K562 (cell line): ENCODE results near the gene SPINK8. TPM values are rescaled to one million over a fixed set of nuclear protein-coding genes. Genes with fewer than 3 reads are reported as not detected.
"Not testable (repeated sequence)": the region's sequence is repeated elsewhere in the genome, so short reads cannot be mapped to it uniquely, and the experiment has no call there.

Experiments used
- ATAC-seq: fragments of 200-7000 bp; cut with Tn5 transposase; 3 replicates; pipeline ENCODE4 v1.9.1; 2020; ENCODE audit warnings: moderate library complexity
- Bru-seq: library from RNA; stranded (reverse); fragments of 400-500 nt; gene quantifications from one replicate; lab custom pipeline; 2021; lab: Mats Ljungman, UMichigan
- BruChase-seq, 2 experiments: library from RNA; stranded (reverse); fragments of 400-500 nt; gene quantifications; one replicate each; lab custom pipeline; 2021; lab: Mats Ljungman, UMichigan
- BruUV-seq: library from RNA; stranded (reverse); fragments of 400-500 nt; replicated peaks from 2 replicates; lab custom pipeline; 2021; lab: Mats Ljungman, UMichigan
- CTCF ChIA-PET: fragments of 300-600 bp; formaldehyde crosslinking; extraction: SDS; loops from one replicate; lab custom pipeline; 2021; ENCODE audit warnings: low intra/inter-chr PET ratio; lab: Yijun Ruan, JAX
- POLR2A ChIA-PET: fragments of 300-600, 350-650 bp; sonication (Branson Sonifier 250); formaldehyde crosslinking; extraction: SDS; loops from one replicate; lab custom pipeline; 2021; ENCODE audit warnings: antibody characterized with exemption, inconsistent platforms; lab: Yijun Ruan, JAX
- DNase-seq, 4 experiments: peaks; one replicate each; pipeline versions ENCODE4 v3.0.0 to v3.0.0-alpha.2; 2011 to 2018; ENCODE audit warnings: low spot score in 3 of 4, mixed read lengths in 3 of 4; ENCODE audit errors: extremely low read depth in 1 of 4
- FAIRE-seq: peaks from 2 replicates; lab custom pipeline; 2011; peaks lifted over from hg19 to GRCh38; lab: Jason Lieb, UNC
- H2AFZ ChIP-seq: 2 replicates; pipeline ENCODE4 v1.6.0; 2011; ENCODE audit warnings: low read depth, low read length, control low read depth, inconsistent platforms
- H3K27ac ChIP-seq: fragments of 200-600 bp; 3 replicates; pipeline ENCODE4 v1.8.0; 2011; ENCODE audit warnings: low read depth, mild to moderate bottlenecking, control low read depth, inconsistent platforms, low read length, moderate library complexity, mixed read lengths; ENCODE audit errors: extremely low read depth
- H3K27me3 ChIP-seq, 2 experiments: fragments of 300-600 bp in 1 of 2; 2 replicates in 1 of 2; 3 replicates in 1 of 2; pipeline versions ENCODE4 v1.6.0 to v1.8.0; 2011; ENCODE audit warnings: inconsistent platforms in 2 of 2, low read length in 2 of 2, mild to moderate bottlenecking in 1 of 2, mixed read lengths in 1 of 2, moderate library complexity in 1 of 2; ENCODE audit not compliant: control insufficient read depth in 2 of 2, insufficient read depth in 2 of 2
- H3K36me3 ChIP-seq: fragments of 300-600 bp; 3 replicates; pipeline ENCODE4 v1.8.0; 2011; ENCODE audit warnings: mild to moderate bottlenecking, low read length, inconsistent platforms; ENCODE audit not compliant: control insufficient read depth, insufficient read depth
- H3K4me1 ChIP-seq, 2 experiments: fragments of 200-600 bp in 1 of 2; replicated peaks in 1 of 2; 2 replicates in 1 of 2; 3 replicates in 1 of 2; pipeline versions ENCODE4 v1.5.1 to v1.8.0; 2011; ENCODE audit warnings: inconsistent platforms in 2 of 2, low read length in 2 of 2, mild to moderate bottlenecking in 1 of 2, mixed read lengths in 1 of 2, moderate library complexity in 1 of 2; ENCODE audit not compliant: control insufficient read depth in 2 of 2, insufficient read depth in 2 of 2
- H3K4me2 ChIP-seq: 2 replicates; pipeline ENCODE4 v1.6.1; 2011; ENCODE audit warnings: low read length, control low read depth, inconsistent platforms, mixed read lengths; ENCODE audit not compliant: insufficient read depth
- H3K4me3 ChIP-seq: fragments of 200-600 bp; sonication (generic), shearing (Covaris generic); 2 replicates; pipeline ENCODE4 v1.5.1; 2016; ENCODE audit warnings: control low read depth, inconsistent platforms
- H3K79me2 ChIP-seq: fragments of 200-600 bp; 3 replicates; pipeline ENCODE4 v1.8.0; 2011; ENCODE audit warnings: low read length, inconsistent platforms; ENCODE audit not compliant: control insufficient read depth, insufficient read depth
- H3K9ac ChIP-seq, 2 experiments: 2 replicates each; pipeline versions ENCODE4 v1.6.0 to v1.6.1; 2011; ENCODE audit warnings: low read depth in 2 of 2, low read length in 2 of 2, control low read depth in 1 of 2, inconsistent platforms in 1 of 2, mild to moderate bottlenecking in 1 of 2, mixed read lengths in 1 of 2; ENCODE audit not compliant: insufficient read depth in 1 of 2
- H3K9me1 ChIP-seq: one replicate; pipeline ENCODE4 v1.6.0; 2011; ENCODE audit warnings: inconsistent platforms, mild to moderate bottlenecking, low read length, moderate library complexity; ENCODE audit not compliant: control insufficient read depth, insufficient read depth
- H3K9me3 ChIP-seq: replicated peaks from 2 replicates; pipeline ENCODE4 v1.5.1; 2011; ENCODE audit warnings: low read depth, low read length, inconsistent platforms; ENCODE audit not compliant: control insufficient read depth, insufficient read depth
- H4K20me1 ChIP-seq: replicated peaks from 2 replicates; pipeline ENCODE4 v1.6.1; 2011; ENCODE audit warnings: low read length, inconsistent platforms, mixed read lengths; ENCODE audit not compliant: control insufficient read depth, insufficient read depth
- WGBS: fragments of 100-300 bp; shearing (Covaris generic); methylation state at CpG from one replicate; pipeline ENCODE4 v1.1.6; 2016; ENCODE audit warnings: low coverage, mixed read lengths; ENCODE audit not compliant: insufficient coverage; ENCODE audit errors: missing lambda C conversion rate; 5-methylcytosine and 5-hydroxymethylcytosine counted together
- in situ Hi-C: fragments of 300-500 bp; cut with MboI; formaldehyde crosslinking; loops from 4 replicates; pipeline ENCODE4 v1.15.0; 2018; ENCODE audit warnings: inconsistent platforms, mixed read lengths
- intact Hi-C: fragments of 100-400 bp; cut with micrococcal nuclease; formaldehyde crosslinking; loops from 2 replicates; pipeline ENCODE4 v1.14.2; 2022
- long read RNA-seq, 3 experiments: library from polyadenylated mRNA in 2 of 3; library from RNA in 1 of 3; unstranded in 2 of 3; stranded (forward) in 1 of 3; transcript quantifications; one replicate each; pipeline ENCODE4 v2.0.0, GENCODE V29; 2019 to 2022
- polyA minus RNA-seq, 3 experiments: library from RNA; depleted of rRNA, polyadenylated mRNA; stranded (reverse); fragments of >200 nt; gene quantifications; 2 replicates each; pipeline ENCODE4 v1.2.3, GENCODE V29; 2011
- polyA plus RNA-seq, 8 experiments: library from polyadenylated mRNA; depleted of rRNA in 4 of 8; stranded (reverse) in 5 of 8; unstranded in 3 of 8; fragments of >200 nt; fragmentation: Nextera tagmentation in 2 of 8; fragmentation: Illumina TruSeq in 1 of 8; extraction: Ambion mirVana in 2 of 8; extraction: Trizol in 1 of 8; gene quantifications; 2 replicates each; pipeline versions ENCODE4 v1.2.1 to v1.2.3, GENCODE V29; 2011 to 2014; ENCODE audit warnings: inconsistent platforms in 1 of 8, missing spikeins in 1 of 8
- total RNA-seq, 7 experiments: library from RNA; depleted of rRNA in 6 of 7; stranded (reverse); fragments of >200 nt in 6 of 7; fragmentation: Illumina TruSeq in 2 of 7; extraction: Trizol in 2 of 7; gene quantifications; 2 replicates each; pipeline versions ENCODE4 v1.2.1 to v1.2.3, GENCODE V29; 2011 to 2021; ENCODE audit warnings: low replicate concordance in 1 of 7

The SPINK8 gene
- not detected in 2 replicates for total RNA-seq (2011; cell fraction: chromatin; rRNA removed; ENCODE audit: low replicate concordance)
- total RNA-seq (2011; cell fraction: nucleolus; rRNA removed): not detected in 2 replicates
- not detected in 2 replicates for total RNA-seq (2011; cell fraction: nucleoplasm; rRNA removed)
- total RNA-seq (2014; rRNA removed): not detected in 2 replicates
- not detected in 2 replicates for total RNA-seq (2014; rRNA removed; fragmentation: Illumina TruSeq; extraction: Trizol)
- not detected in 2 replicates for total RNA-seq (2015; rRNA removed; fragmentation: Illumina TruSeq; extraction: Trizol)
- total RNA-seq (2021): not detected in 2 replicates
- not detected in 2 replicates for polyA plus RNA-seq (2011; rRNA removed)
- not detected in 2 replicates for polyA plus RNA-seq (2011; cell fraction: cytosol; rRNA removed)
- not detected in 2 replicates for polyA plus RNA-seq (2011; cell fraction: nucleus; rRNA removed)
- not detected in 2 replicates for polyA plus RNA-seq (2012)
- not detected in 2 replicates for polyA plus RNA-seq (2014; fragmentation: Illumina TruSeq; extraction: Trizol)
- polyA plus RNA-seq (2014; fragmentation: Nextera tagmentation; extraction: Ambion mirVana): not detected
- not detected in 2 replicates for polyA plus RNA-seq (2014; rRNA removed)
- not detected in 2 replicates for polyA minus RNA-seq (2011; rRNA and poly(A)+ RNA removed)
- polyA minus RNA-seq (2011; cell fraction: cytosol; rRNA and poly(A)+ RNA removed): not detected in 2 replicates
- polyA minus RNA-seq (2011; cell fraction: nucleus; rRNA and poly(A)+ RNA removed): not detected in 2 replicates
- Bru-seq, nascent RNA: not detected
- percentile 5 among the genes with signal in this experiment for BruChase-seq, experiment 1, labeled RNA remaining after a 2-hour chase
- not detected for BruChase-seq, experiment 2, labeled RNA remaining after a 6-hour chase
- long read RNA-seq, experiment 1: 0 reads
- long read RNA-seq, experiment 2: 0 reads
- long read RNA-seq, experiment 3: 0 reads

- H3K4me2 ChIP-seq, H2AFZ ChIP-seq, BruUV-seq, DNase-seq, H3K4me3 ChIP-seq, H3K9me3 ChIP-seq, H3K27ac ChIP-seq, H4K20me1 ChIP-seq, FAIRE-seq, in situ Hi-C loops, H3K9me1 ChIP-seq, ATAC-seq, CTCF ChIA-PET, H3K4me1 ChIP-seq, H3K27me3 ChIP-seq, intact Hi-C loops, POLR2A ChIA-PET, H3K79me2 ChIP-seq, H3K36me3 ChIP-seq, H3K9ac ChIP-seq: not testable (repeated sequence)
- WGBS: 3% methylated on average over 13 of the region's 15 CpGs
Measured at GRCh38 chr3:48333346-48334245, at the start of gene SPINK8. Gene SPINK8 (minus strand): TSS chr3:48333661. CDS start chr3:48328341, 5,320 bp downstream.
